SK-N-MC (cell line): Measurements from ENCODE around the gene IMP4.

ENCODE experiments used
- EZH2 ChIP-seq: fragments of 200-600 bp; sonication (generic); IDR thresholded peaks from one replicate; pipeline ENCODE4 v1.6.1; 2017; ENCODE audit warnings: antibody characterized with exemption
- POLR2AphosphoS5 ChIP-seq: IDR thresholded peaks from 2 replicates; pipeline ENCODE4 v1.6.1; 2012; ENCODE audit warnings: mild to moderate bottlenecking, low read depth, low read length, borderline replicate concordance

DNA sequence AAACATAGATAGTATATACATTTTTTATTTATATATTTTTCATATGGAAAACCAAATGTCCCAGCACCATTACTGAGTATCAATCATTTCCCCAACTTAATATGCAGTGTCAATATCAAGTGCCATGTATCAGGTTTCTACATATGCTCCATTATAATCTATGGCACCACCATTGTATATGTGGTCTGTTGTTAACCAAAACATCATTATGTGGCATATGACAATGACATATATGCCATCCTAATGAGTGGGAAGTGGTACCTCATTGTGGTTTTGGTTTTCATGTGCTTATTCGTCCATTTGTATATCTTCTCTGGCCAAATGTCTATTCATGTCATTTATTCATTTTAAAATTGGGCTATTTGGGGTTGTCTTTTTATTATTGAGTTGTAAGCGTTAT, 22.4 kb downstream of the IMP4 start:
- TF ChIP-seq EZH2 = no peak
- no peak for TF ChIP-seq POLR2AphosphoS5
